Inferior parietal cortex (tissue), 1 donor: ENCODE measurements around the gene TTC38.

Source experiments
- DNase-seq: peaks from one replicate; pipeline ENCODE4 v3.0.0-alpha.2; 2016; ENCODE audit errors: extremely low spot score

Gene TTC38

GRCh38 chr22:46278656-46279645 lies 11.1 kb downstream of the TTC38 start:
- no peak for DNase-seq

GRCh38 chr22:46280063-46280817 lies 12.4 kb downstream of the TTC38 start:
- DNase-seq = no peak

GRCh38 chr22:46280999-46281623 lies 13.3 kb downstream of the TTC38 start:
- no peak for DNase-seq

GRCh38 chr22:46281866-46282678 lies 14.3 kb downstream of the TTC38 start:
- DNase-seq = no peak

- DNase-seq = no peak
Measured at GRCh38 chr22:46286006-46286405, 18.2 kb downstream of the TTC38 start.

- no peak for DNase-seq
Measured at GRCh38 chr22:46286941-46287872, 19.4 kb downstream of the TTC38 start.

GRCh38 chr22:46287873-46288751 lies 20.3 kb downstream of the TTC38 start:
- no peak for DNase-seq

GRCh38 chr22:46288846-46289243 lies 21.0 kb downstream of the TTC38 start:
- DNase-seq = no peak

GRCh38 chr22:46289244-46289891 lies 21.6 kb downstream of the TTC38 start:
- DNase-seq = no peak

GRCh38 chr22:46290121-46290842 lies 22.5 kb downstream of the TTC38 start:
- no peak for DNase-seq

GRCh38 chr22:46290843-46291785 lies 23.3 kb downstream of the TTC38 start:
- no peak for DNase-seq

GRCh38 chr22:46292173-46292572 lies 24.4 kb downstream of the TTC38 start:
- DNase-seq = no peak

GRCh38 chr22:46292732-46293131 lies 24.9 kb downstream of the TTC38 start:
- no peak for DNase-seq

- DNase-seq = peak; percentile 22
Measured at GRCh38 chr22:46293577-46294260, 25.9 kb downstream of the TTC38 start.

GRCh38 chr22:46294784-46295183 lies 27.0 kb downstream of the TTC38 start:
- DNase-seq = no peak

- DNase-seq = no peak
Measured at GRCh38 chr22:46295277-46295971, 27.6 kb downstream of the TTC38 start.
